GM18517 (cell line): ENCODE results near the gene MAU2.

Source experiments
- ATAC-seq: cut with Tn5 transposase; IDR thresholded peaks from one replicate; pipeline ENCODE4 v1.9.1; 2021; ENCODE audit warnings: mild to moderate bottlenecking, moderate library complexity; ENCODE audit not compliant: unreplicated experiment

The MAU2 gene

DNA sequence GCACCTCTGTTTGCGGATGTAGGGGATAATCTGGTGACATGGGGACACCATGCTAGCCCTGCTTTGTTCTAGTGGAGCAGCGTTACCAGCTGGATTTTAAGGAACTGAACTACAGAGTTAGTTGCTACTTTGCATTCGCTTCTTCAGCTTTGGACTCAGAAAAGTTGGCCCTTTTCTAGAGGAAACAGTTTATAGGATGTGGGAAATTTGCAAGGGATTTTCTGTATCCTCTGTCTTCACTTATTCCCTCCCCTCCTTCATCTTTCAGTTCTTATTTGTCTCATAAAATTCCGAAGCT is 87.0 kb downstream of the MAU2 start:
- no peak for ATAC-seq
